ENCODE data around the gene SPRR1A. TPM values are rescaled to one million over a fixed set of nuclear protein-coding genes. Genes with fewer than 3 reads are reported as not detected.

SPRR1A gene, protein sequence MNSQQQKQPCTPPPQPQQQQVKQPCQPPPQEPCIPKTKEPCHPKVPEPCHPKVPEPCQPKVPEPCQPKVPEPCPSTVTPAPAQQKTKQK
- not detected for total RNA-seq

DNA sequence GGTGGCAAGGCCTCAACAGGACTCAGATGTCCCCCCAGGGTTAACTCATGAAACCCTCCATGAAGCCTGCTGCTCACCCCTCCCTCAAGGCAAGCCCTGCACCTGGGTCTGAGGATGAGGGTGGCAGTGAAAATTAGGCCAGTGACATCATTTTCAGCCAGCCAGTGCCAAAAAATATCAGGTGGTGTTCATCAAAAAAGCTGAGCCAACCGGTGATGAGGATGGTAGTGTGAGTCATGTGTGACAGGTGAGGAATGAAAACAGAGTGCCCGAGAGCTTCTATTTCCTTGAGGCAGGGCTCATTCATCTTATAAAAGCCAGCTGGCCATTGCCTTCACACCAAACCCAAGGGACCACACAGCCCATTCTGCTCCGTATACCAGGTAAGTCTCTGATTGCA is at the start of gene SPRR1A:
SPRR1A (plus strand) TSS at position 339 of the 400 bp plus-strand sequence. CDS start 1,150 bp downstream, outside the sequence.
- TF ChIP-seq, protein P1, sequence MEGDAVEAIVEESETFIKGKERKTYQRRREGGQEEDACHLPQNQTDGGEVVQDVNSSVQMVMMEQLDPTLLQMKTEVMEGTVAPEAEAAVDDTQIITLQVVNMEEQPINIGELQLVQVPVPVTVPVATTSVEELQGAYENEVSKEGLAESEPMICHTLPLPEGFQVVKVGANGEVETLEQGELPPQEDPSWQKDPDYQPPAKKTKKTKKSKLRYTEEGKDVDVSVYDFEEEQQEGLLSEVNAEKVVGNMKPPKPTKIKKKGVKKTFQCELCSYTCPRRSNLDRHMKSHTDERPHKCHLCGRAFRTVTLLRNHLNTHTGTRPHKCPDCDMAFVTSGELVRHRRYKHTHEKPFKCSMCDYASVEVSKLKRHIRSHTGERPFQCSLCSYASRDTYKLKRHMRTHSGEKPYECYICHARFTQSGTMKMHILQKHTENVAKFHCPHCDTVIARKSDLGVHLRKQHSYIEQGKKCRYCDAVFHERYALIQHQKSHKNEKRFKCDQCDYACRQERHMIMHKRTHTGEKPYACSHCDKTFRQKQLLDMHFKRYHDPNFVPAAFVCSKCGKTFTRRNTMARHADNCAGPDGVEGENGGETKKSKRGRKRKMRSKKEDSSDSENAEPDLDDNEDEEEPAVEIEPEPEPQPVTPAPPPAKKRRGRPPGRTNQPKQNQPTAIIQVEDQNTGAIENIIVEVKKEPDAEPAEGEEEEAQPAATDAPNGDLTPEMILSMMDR (IDR thresholded peaks at IDR 0.05): no peak
- no peak for DNase-seq (ENCODE audit: low spot score)
- no peak for ATAC-seq (ENCODE audit: low FRiP score)

DNA sequence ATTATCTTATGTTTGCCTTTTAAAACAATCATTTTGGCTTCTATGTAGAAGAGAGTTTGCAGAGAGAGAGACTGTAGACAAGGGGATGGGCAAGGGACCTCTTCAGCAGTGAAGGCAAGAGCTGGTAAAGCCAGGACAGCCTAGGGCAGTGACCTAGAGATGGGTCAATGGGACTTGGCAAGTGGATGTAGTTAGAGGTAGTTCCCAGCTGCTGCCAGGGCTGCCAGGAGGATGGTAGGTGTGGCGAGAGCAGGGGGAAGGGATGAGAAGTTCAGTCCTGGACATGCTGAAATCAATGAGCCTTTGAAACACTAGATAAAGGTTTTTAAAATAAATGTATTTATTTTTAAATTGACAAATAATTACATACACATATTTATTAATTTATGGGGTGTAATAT is 43.3 kb upstream of the SPRR1A start:
- TF ChIP-seq, protein P1 (IDR thresholded peaks at IDR 0.05): no peak
- no peak for ATAC-seq (ENCODE audit: low FRiP score)
- DNase-seq (ENCODE audit: low spot score): no peak

DNA sequence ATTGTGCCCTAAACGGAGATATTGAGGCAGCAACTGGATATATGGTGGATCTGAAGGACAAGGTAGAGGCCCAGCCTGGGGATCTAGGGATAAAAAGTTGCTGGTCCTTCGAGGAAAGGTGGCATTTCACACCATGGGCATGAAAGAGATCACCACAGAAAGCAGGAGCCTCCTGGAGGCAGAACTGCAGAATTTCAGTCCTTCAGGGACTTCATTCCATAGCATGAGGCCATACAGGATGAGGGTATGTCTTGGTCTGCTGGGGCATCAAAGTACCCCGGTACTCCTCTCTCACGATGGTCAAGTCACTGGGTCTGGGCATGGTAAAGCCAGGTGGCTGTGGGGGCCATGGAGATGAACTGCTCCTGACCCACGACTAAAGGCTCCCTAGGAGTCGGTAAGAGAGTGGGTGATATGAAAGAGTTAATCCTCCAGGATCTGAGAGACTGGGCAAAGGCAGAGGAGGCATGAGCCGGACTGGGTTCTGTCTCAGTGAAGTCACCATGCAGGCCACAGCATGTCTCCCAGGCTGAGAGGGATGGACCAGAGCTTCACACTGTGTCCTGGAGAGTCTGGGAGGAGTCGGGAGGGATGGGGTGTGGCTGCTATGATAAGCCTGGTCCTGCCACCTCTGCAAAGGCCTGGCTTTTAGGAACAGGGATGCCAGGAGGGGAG is 42.7 kb upstream of the SPRR1A start:
- TF ChIP-seq, protein P1 (IDR thresholded peaks at IDR 0.05): no peak
- no peak for ATAC-seq (ENCODE audit: low FRiP score)
- no peak for DNase-seq (ENCODE audit: low spot score)

DNA sequence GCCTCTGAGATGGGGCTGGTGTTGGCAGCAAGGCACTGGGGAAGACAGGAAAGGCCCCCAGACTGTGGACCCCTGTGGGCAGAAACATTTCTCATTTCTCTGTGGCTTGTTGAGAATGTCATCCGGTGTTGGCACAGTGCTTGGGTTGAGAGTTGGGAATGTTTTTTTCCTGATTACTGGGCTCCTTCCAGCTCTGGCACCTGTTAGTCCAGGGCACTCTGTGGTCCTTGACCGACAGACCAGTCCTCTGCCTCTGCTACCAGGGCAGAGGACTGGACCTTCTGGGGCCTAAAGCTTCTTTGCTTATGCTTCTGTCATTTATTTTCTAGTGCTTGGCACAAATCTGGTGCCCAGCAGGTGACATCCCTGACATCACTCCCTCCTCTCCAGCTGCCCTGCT is 41.7 kb upstream of the SPRR1A start:
- DNase-seq (ENCODE audit: low spot score): no peak
- TF ChIP-seq, protein P1 (IDR thresholded peaks at IDR 0.05): no peak
- ATAC-seq (ENCODE audit: low FRiP score): no peak

DNA sequence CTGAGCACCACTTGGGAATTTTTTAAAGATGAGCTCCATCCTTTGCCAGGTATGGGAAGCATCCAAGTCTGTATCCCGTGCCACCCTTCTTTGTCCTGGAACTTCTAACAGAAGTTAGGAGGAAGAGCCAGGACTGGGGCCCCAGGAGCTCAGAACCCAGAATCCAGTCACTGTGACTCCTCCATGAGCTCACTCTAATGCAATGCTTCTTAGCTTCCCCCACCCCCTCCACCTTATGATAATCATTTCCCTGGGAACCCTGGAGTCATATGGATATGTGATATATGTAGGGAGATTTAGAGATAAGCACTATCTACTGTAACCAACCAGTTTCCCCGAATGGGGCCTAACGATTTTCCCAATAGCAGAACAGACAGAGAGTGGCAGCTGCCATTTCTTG is 37.6 kb upstream of the SPRR1A start:
- ATAC-seq (ENCODE audit: low FRiP score): no peak
- TF ChIP-seq, protein P1 (IDR thresholded peaks at IDR 0.05): no peak

DNA sequence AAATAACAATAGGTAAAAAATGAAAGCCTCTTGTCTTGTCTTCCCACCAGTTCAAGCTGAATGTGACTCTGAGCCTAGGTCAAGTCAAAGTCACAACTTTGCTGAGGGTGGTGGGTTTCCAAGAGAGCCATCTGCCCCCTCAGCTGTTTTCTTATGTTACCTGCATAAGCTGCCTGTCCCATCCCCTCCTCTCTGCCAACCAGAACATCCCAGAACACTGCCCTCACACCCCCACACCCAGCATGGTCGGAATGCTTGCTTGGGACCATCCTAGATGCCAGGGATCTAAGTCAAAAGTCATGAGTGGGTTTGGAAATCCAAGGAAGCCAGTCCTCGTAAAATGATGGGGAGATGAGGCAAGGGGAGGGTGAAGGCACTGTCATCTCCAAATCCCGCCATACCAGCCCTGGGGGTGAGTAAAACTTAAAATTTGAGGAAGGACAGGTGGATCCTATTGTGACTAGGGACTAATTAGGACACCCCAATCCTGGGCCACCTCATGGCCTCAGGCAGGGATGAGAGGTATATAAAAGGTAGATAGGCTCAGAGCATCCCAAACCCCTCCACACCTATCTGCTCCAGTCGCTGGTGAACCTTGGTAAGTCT is 37.1 kb upstream of the SPRR1A start, which contains the start of gene SPRR5:
SPRR5 (plus strand) TSS at position 556 of the 606 bp plus-strand sequence. CDS start 1,349 bp downstream, outside the sequence.
- ATAC-seq (ENCODE audit: low FRiP score): no peak

More for the DNA sequence above, 37.6 kb upstream of the SPRR1A start:
- DNase-seq (ENCODE audit: low spot score): no peak

More for the DNA sequence above, 37.1 kb upstream of the SPRR1A start, which contains the start of gene SPRR5:
- TF ChIP-seq, protein P1 (IDR thresholded peaks at IDR 0.05): no peak
- no peak for DNase-seq (ENCODE audit: low spot score)

Measured in omental fat pad (tissue), 4 donors.